Body of pancreas (tissue), 4 donors: ENCODE results near the gene MVB12B. TPM values are rescaled to one million over a fixed set of nuclear protein-coding genes. Genes with fewer than 3 reads are reported as not detected.
A peak's percentile ranks its signal among the peaks of the same experiment; 100 is the strongest.

Experiments used
- ATAC-seq: fragments of 150-250 bp; one replicate; pipeline ENCODE4 v1.9.1; 2016
- DNase-seq, 4 donors: peaks; one replicate each; pipeline ENCODE4 v3.0.0-alpha.2; 2019
- H3K27ac ChIP-seq, 4 donors: fragments of 200-600 bp; sonication (generic); 1 replicate in 3 of 4; 2 replicates in 1 of 4; pipeline versions ENCODE4 v1.5.1 to v1.6.1; 2016 to 2019; ENCODE audit warnings: mild to moderate bottlenecking in 1 of 4, mixed read lengths in 1 of 4, moderate library complexity in 1 of 4
- H3K27me3 ChIP-seq, 2 donors: fragments of 200-600 bp; sonication (generic); one replicate each; pipeline ENCODE4 v1.6.0; 2016; ENCODE audit warnings: mild to moderate bottlenecking in 1 of 2
- H3K36me3 ChIP-seq, 2 donors: fragments of 200-600 bp; sonication (generic); replicated peaks in 1 of 2; 2 replicates each; pipeline ENCODE4 v1.5.1; 2016; ENCODE audit warnings: low read depth in 2 of 2; ENCODE audit not compliant: insufficient read depth in 1 of 2
- H3K4me1 ChIP-seq: fragments of 200-600 bp; sonication (generic); one replicate; pipeline ENCODE4 v1.6.0; 2016
- H3K4me3 ChIP-seq, 2 donors: fragments of 200-600 bp; sonication (generic); 1 replicate in 1 of 2; 2 replicates in 1 of 2; pipeline ENCODE4 v1.5.1; 2016 to 2019
- H3K9me3 ChIP-seq, 3 donors: fragments of 200-600 bp; sonication (generic); 1 replicate in 2 of 3; 2 replicates in 1 of 3; pipeline ENCODE4 v1.5.1; 2016
- CTCF ChIP-seq, 7 experiments: fragments of 450-650 bp in 4 of 7; fragments of 200-600 bp in 3 of 7; sonication (generic) in 3 of 7; IDR thresholded peaks; one replicate each; pipeline ENCODE4 v1.5.1; 2016 to 2019; ENCODE audit warnings: antibody characterized with exemption in 7 of 7
- POLR2A ChIP-seq, 3 donors: fragments of 450-650 bp; IDR thresholded peaks; one replicate each; pipeline ENCODE4 v1.6.1; 2016; ENCODE audit warnings: antibody characterized with exemption in 3 of 3, mild to moderate bottlenecking in 2 of 3
- WGBS, 2 donors: methylation state at CpG; one replicate each; pipeline ENCODE4 v1.1.5; 2017; 5-methylcytosine and 5-hydroxymethylcytosine counted together
- intact Hi-C: fragments of 100-400 bp; cut with DNase I; formaldehyde crosslinking; loops from one replicate; pipeline ENCODE4 v1.15.1; 2023
- total RNA-seq, 2 donors: library from RNA; depleted of rRNA; stranded (reverse); fragments of >200 nt; gene quantifications; one replicate each; pipeline ENCODE4 v1.1.0, GENCODE V29; 2016

The MVB12B gene
- total RNA-seq, 2 donors from 2014 or later, result 5.2 to 9.9 TPM

DNA sequence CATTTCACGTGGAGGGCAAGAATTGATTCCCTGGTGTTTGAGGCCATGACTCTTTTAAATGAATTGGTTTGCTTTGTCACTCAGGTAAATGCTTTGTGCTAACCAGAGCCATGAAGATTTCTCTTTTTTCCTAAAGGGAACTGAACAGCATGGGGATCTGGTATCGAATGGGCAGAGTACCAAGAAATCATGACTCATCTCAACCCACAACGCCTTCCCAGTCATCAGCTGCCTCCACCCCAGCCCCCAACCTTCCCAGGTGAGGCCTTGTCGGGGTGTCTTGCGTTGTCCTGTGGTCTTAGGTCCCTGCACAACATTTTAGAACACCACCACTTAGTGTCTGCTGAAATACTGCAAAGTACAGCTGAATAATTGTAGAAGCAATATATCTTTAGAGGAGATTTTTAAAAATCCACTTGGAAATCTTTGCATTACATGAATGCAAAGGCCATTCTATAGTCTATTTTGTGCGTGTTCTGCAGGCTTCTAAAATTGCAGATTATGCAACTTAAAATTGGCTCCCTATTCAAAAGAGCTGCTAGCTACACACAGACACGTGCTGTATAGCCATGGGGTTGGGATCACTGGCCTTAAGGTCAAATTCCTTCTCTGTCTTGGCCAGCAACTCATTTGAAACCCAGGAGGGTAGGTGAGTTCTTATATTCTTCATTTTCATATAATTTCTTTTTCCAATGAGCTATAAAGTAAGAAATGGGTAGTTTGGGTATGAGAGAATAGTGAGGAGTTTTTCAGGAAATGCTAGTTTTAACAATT lies 69.0 kb downstream of the MVB12B start:
- H3K36me3 ChIP-seq, result no peaks in the 10 kb centered on the region
- 54 to 55% methylated on average over 7 of the region's 7 CpGs for WGBS, 2 donors
- no peak overlapping the region for H3K4me3 ChIP-seq
- DNase-seq (no peak), ATAC-seq (no peak)
- TF ChIP-seq POLR2A (IDR thresholded peaks at IDR 0.05) (no peak), CTCF (IDR thresholded peaks at IDR 0.05) (no peak)
- intact Hi-C loops, result loop anchor here (10.0 kb wide), 2 partner anchors 59 to 991 kb away; no protein-coding TSS in a partner anchor
- H3K9me3 ChIP-seq, result no peaks in the 10 kb centered on the region
- H3K4me1 ChIP-seq, result no peaks in the 10 kb centered on the region
- H3K27me3 ChIP-seq, result no peaks in the 10 kb centered on the region
- H3K27ac ChIP-seq, result no peak overlapping the region

DNA sequence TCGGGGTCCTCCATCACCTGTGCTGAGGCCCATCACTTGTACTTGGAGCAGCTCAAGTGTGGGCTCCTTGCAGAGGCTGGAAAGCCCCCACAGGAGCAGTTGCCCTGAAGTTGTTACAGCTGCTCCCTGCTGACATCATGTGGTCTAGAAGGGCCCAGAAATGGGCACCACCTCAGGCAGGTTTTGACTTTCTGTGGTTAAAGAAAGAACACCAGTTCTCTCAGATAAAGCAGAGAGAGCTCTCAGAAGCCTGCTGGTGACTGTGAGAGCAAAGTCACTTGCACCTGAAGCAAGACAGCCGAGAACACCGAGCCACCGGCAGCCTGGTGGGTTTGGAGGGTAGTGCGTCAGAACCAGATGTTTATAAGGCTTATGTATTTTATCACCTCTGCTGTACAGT lies 70.4 kb downstream of the MVB12B start:
- no peak for ATAC-seq

GRCh38 chr9:126398403-126399058 lies 71.9 kb downstream of the MVB12B start:
- H3K27ac ChIP-seq, result no peak overlapping the region
- H3K4me1 ChIP-seq, result no peaks in the 10 kb centered on the region
- H3K36me3 ChIP-seq, result no peaks in the 10 kb centered on the region

More for the DNA sequence above, 70.4 kb downstream of the MVB12B start:
- no peaks in the 10 kb centered on the region for H3K4me1 ChIP-seq
- no peak overlapping the region for H3K4me3 ChIP-seq
- 85 to 86% methylated on average over 4 to 5 of the region's 5 CpGs for WGBS, 2 donors
- no peak for DNase-seq
- no peak for TF ChIP-seq POLR2A (IDR thresholded peaks at IDR 0.05)
- no peak for TF ChIP-seq CTCF (IDR thresholded peaks at IDR 0.05)
- no peaks in the 10 kb centered on the region for H3K27me3 ChIP-seq
- H3K36me3 ChIP-seq, result no peaks in the 10 kb centered on the region
- no peaks in the 10 kb centered on the region for H3K9me3 ChIP-seq
- no peak overlapping the region for H3K27ac ChIP-seq
- intact Hi-C loops, result loop anchor here (10.0 kb wide), 2 partner anchors 58 to 992 kb away; no protein-coding TSS in a partner anchor

DNA sequence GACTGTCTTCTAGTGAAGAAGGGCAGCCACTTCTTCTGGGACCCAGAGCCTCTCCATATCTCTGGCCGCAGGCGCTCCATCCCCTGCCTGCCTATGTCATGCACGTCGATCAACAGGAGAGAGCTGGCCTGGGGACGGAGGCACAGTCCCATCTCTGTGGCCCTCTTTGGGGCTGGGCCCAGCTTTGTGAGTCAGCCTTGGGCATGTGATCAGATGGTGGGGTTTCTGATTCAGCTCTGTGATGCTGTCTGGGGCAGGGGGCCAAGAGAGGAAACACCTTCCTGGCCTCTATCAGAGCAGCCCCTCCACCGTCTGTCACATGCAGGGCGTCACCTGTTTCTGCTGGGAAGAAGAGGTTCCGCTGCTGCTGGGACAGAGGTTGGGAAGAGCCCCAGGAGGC lies 72.6 kb downstream of the MVB12B start:
- no peak overlapping the region for H3K27ac ChIP-seq
- intact Hi-C loops, result loop anchor here (10.0 kb wide), 2 partner anchors 56 to 994 kb away; no protein-coding TSS in a partner anchor
- ATAC-seq (no peak), DNase-seq (no peak)
- H3K9me3 ChIP-seq, result no peaks in the 10 kb centered on the region
- WGBS, 2 donors, result 82 to 90% methylated on average over 4 to 8 of the region's 8 CpGs
- H3K36me3 ChIP-seq, result no peaks in the 10 kb centered on the region
- no peak overlapping the region for H3K4me3 ChIP-seq
- no peaks in the 10 kb centered on the region for H3K27me3 ChIP-seq
- TF ChIP-seq CTCF (IDR thresholded peaks at IDR 0.05) (no peak), POLR2A (IDR thresholded peaks at IDR 0.05) (no peak)
- H3K4me1 ChIP-seq, result no peaks in the 10 kb centered on the region

More at GRCh38 chr9:126398403-126399058, 71.9 kb downstream of the MVB12B start:
- Histone ChIP-seq H3K9me3 (no peaks in the 10 kb centered on the region), H3K4me3 (no peak overlapping the region), H3K27me3 (no peaks in the 10 kb centered on the region)
- no peak for TF ChIP-seq POLR2A (IDR thresholded peaks at IDR 0.05)
- peak; percentile 88 to 97 (median 93) for TF ChIP-seq CTCF (IDR thresholded peaks at IDR 0.05)
- 19 to 24% methylated on average over 22 to 25 of the region's 25 CpGs for WGBS, 2 donors
- ATAC-seq (peak; percentile 88), DNase-seq (peak; percentile 72 to 81 (median 77))
- intact Hi-C loops, result loop anchor here (10.0 kb wide), 2 partner anchors 56 to 994 kb away; no protein-coding TSS in a partner anchor
